Esophagus muscularis mucosa (tissue), 4 donors: Measurements from ENCODE around the gene RCN2. TPM values are rescaled to one million over a fixed set of nuclear protein-coding genes. Genes with fewer than 3 reads are reported as not detected.

Source experiments
- DNase-seq: peaks from one replicate; pipeline ENCODE4 v3.0.0-alpha.2; 2017; ENCODE audit errors: extremely low spot score
- H3K27ac ChIP-seq, 4 donors: fragments of 200-600 bp; sonication (generic); replicated peaks in 1 of 4; 1 replicate in 3 of 4; 2 replicates in 1 of 4; pipeline ENCODE4 v1.5.1; 2016 to 2019; ENCODE audit warnings: mild to moderate bottlenecking in 1 of 4
- H3K27me3 ChIP-seq, 4 donors: fragments of 200-600 bp; sonication (generic); one replicate each; pipeline versions ENCODE4 v1.5.1 to v1.6.0; 2016 to 2019
- H3K36me3 ChIP-seq, 4 donors: fragments of 200-600 bp; sonication (generic); one replicate each; pipeline ENCODE4 v1.5.1; 2016 to 2019
- H3K4me1 ChIP-seq, 4 donors: fragments of 200-600 bp; sonication (generic); one replicate each; pipeline ENCODE4 v1.5.1; 2016 to 2019
- H3K4me3 ChIP-seq, 4 donors: fragments of 200-600 bp; sonication (generic); 1 replicate in 2 of 4; 2 replicates in 2 of 4; pipeline ENCODE4 v1.5.1; 2016 to 2019; ENCODE audit warnings: mild to moderate bottlenecking in 4 of 4, moderate library complexity in 1 of 4
- H3K9me3 ChIP-seq, 4 donors: fragments of 200-600 bp; sonication (generic); 1 replicate in 3 of 4; 2 replicates in 1 of 4; pipeline ENCODE4 v1.5.1; 2016 to 2019
- EP300 ChIP-seq: sonication (generic); formaldehyde crosslinking; IDR thresholded peaks from one replicate; pipeline ENCODE4 v1.6.1; 2017; ENCODE audit warnings: antibody characterized with exemption
- POLR2A ChIP-seq: fragments of 450-650 bp; IDR thresholded peaks from one replicate; pipeline ENCODE4 v1.6.1; 2017; ENCODE audit warnings: antibody characterized with exemption, moderate library complexity, mild to moderate bottlenecking, low read depth
- POLR2AphosphoS5 ChIP-seq, 2 donors: sonication (generic); formaldehyde crosslinking; IDR thresholded peaks; one replicate each; pipeline ENCODE4 v1.6.1; 2017; ENCODE audit warnings: antibody characterized with exemption in 2 of 2
- WGBS: methylation state at CpG from one replicate; pipeline ENCODE4 v1.1.5; 2018; 5-methylcytosine and 5-hydroxymethylcytosine counted together
- intact Hi-C: fragments of 100-400 bp; cut with DNase I; formaldehyde crosslinking; loops from one replicate; pipeline ENCODE4 v1.15.1; 2023
- total RNA-seq, 4 donors: library from RNA; depleted of rRNA; stranded (reverse); fragments of >200 nt; gene quantifications; one replicate each; pipeline versions ENCODE4 v1.1.0 to v1.2.1, GENCODE V29; 2016
- TF ChIP-seq, protein P1 (sequence below), 3 experiments: fragments of 200-600 bp in 2 of 3; fragments of 450-650 bp in 1 of 3; sonication (generic) in 2 of 3; IDR thresholded peaks; one replicate each; pipeline ENCODE4 v1.5.1; 2017 to 2019; ENCODE audit warnings: antibody characterized with exemption in 3 of 3, mild to moderate bottlenecking in 2 of 3, moderate library complexity in 1 of 3

The RCN2 gene
- total RNA-seq, 4 donors from 2014 or later: 35.6 to 55.6 (median 43.0) TPM

DNA sequence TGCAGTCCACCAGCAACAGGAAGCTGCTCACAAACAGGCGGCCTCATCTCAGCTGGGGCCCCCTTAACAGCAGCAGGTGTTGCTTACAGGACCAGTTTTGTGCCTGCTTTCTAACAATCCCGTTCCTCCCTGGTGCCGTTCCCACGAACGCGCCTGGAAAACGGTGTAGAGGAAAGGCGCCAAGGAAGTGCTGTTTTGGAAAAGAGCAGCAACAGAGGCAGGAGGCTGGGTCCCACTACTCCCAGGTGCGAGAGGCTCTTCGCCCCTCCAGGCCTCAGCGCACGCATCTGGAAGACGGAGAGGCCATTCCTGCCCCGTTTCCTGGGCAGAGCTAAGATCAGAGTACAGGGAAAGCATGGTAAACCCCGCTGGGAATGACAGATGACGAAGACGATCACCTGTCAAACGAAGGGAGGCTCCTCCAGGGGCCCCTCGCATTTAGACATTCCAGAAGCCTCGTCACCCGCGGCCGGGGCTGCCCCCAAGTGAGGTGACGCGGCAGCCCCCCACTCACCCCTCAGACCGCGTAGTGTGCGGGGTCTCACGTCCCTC lies 27.0 kb upstream of the RCN2 start:
- Histone ChIP-seq H3K9me3 (no peaks in the 10 kb centered on the region), H3K4me1 (peaks cover 9 to 32% (median 29%) of the 10 kb centered on the region in 4 donors), H3K27ac (peak overlapping the region; percentile 91 to 95 (median 94)), H3K27me3 (no peaks in the 10 kb centered on the region), H3K36me3 (peaks cover 0 to under 1% (median 0%) of the 10 kb centered on the region in 4 donors), H3K4me3 (peak overlapping the region; percentile 80 to 99 (median 95))
- peak; percentile 92 for DNase-seq
- intact Hi-C loops: no loop called here
- peak in 1 of 2 donors; percentile 6 for TF ChIP-seq POLR2AphosphoS5 (IDR thresholded peaks at IDR 0.05)
- no peak for TF ChIP-seq EP300
- 4% methylated on average over 8 of the region's 29 CpGs for WGBS

DNA sequence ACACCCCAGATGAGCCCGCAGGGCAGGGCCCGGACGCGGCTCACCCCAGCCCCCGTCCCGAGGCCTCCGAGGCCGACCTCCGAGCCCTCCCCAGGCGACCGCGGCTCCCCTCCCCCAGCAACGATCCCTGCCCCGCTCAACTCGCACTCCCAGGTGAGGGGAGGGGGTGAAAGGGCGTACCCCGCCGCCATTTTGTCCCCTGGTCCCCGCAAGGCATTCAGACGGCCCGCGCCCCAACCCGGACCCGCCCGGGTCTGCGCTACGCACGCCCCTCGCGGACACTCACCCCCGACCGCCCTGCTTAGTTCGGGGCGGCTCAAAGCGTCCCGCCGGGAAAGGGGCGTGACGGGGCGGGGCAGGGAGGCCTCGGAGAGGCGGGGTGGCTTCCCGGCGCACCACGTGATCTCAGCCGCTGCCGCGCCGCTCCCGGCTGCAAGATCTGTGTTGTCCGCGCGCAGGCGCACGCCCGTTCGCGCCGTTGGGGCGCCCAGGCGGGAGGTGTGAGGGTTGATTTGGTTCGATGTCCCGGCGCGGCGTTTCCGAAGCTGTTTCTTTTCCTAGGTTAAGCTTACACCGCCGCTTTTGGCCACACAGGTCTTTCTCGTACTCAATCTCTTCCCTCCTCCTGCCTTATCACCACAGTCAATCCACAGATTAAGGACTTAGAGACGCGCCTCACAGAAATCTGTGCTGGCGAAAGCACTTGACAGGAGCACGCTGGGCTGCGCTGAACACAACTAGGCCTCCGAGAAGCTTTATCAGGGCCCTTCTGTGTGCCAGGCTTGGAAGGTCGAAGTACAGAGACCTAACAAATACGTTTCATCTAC lies 26.3 kb upstream of the RCN2 start, which contains the start of gene SCAPER:
SCAPER (minus strand) TSS at position 328 of the 827 bp plus-strand sequence. CDS start 21,523 bp downstream, outside the sequence.
- H3K36me3 ChIP-seq: no peaks in the 10 kb centered on the region
- intact Hi-C loops: no loop called here
- peak; percentile 92 for TF ChIP-seq POLR2AphosphoS5 (IDR thresholded peaks at IDR 0.05)
- TF ChIP-seq POLR2A: peak; percentile 52
- TF ChIP-seq, protein P1, sequence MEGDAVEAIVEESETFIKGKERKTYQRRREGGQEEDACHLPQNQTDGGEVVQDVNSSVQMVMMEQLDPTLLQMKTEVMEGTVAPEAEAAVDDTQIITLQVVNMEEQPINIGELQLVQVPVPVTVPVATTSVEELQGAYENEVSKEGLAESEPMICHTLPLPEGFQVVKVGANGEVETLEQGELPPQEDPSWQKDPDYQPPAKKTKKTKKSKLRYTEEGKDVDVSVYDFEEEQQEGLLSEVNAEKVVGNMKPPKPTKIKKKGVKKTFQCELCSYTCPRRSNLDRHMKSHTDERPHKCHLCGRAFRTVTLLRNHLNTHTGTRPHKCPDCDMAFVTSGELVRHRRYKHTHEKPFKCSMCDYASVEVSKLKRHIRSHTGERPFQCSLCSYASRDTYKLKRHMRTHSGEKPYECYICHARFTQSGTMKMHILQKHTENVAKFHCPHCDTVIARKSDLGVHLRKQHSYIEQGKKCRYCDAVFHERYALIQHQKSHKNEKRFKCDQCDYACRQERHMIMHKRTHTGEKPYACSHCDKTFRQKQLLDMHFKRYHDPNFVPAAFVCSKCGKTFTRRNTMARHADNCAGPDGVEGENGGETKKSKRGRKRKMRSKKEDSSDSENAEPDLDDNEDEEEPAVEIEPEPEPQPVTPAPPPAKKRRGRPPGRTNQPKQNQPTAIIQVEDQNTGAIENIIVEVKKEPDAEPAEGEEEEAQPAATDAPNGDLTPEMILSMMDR (IDR thresholded peaks at IDR 0.05): peak in 2 of 3 experiments; percentile 14 to 19
- no peak for TF ChIP-seq EP300

DNA sequence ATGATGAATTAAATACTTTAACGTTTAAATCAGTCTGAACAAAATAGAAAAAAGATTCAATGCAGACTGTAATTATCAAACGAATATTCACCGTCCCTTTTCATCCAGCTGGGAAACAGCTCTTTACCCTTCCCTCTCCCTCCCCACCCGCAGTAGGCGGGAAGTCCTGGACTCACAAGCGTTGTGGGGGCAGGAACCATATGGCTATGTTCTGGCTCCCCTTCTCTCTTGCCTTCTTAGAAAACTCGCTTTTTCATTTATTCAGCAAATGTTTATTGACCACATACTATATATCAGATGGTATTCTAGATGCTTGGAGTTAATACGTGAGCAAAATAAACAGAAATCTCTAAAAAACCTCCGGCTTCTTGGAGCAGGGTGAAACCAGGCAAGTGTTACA lies 25.7 kb upstream of the RCN2 start:
- Histone ChIP-seq H3K9me3 (no peaks in the 10 kb centered on the region), H3K27me3 (no peaks in the 10 kb centered on the region), H3K27ac (peak overlapping the region; percentile 91 to 95 (median 94)), H3K4me1 (peaks cover 9 to 32% (median 29%) of the 10 kb centered on the region in 4 donors), H3K4me3 (peak overlapping the region; percentile 80 to 99 (median 95)), H3K36me3 (no peaks in the 10 kb centered on the region)
- intact Hi-C loops: no loop called here
- TF ChIP-seq, protein P1 (IDR thresholded peaks at IDR 0.05): no peak
- TF ChIP-seq EP300 (no peak), POLR2A (no peak), POLR2AphosphoS5 (IDR thresholded peaks at IDR 0.05) (no peak)
- 23% methylated on average over 9 of the region's 9 CpGs for WGBS
- no peak for DNase-seq

More for the DNA sequence above, 26.3 kb upstream of the RCN2 start, which contains the start of gene SCAPER:
- Histone ChIP-seq H3K9me3 (no peaks in the 10 kb centered on the region), H3K27ac (peak within 1 kb of the TSS; percentile 91 to 95 (median 94)), H3K4me1 (peaks cover 9 to 32% (median 29%) of the 10 kb centered on the region in 4 donors), H3K4me3 (peak within 1 kb of the TSS; percentile 80 to 99 (median 95)), H3K27me3 (no peaks in the 10 kb centered on the region)
- peak; percentile 96 for DNase-seq
- under 1% methylated on average over 47 of the region's 78 CpGs for WGBS

DNA sequence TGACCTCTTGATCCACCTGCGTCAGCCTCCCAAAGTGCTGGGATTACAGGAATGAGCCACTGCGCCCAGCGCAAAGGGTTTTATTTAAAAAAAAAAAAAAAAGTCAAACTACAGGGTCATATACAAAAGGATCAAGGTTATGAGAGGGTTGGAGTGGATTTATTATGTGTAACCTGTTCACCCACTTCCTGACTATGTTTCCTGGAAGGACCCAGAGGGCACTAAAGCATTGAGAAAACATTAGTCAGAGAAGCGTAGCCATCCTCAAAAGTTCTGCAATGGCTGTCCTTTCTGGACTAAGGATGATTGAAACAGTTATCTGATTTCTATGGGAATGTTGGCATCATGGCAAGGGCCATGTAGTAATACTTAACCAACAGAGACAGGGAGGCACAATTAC lies 19.1 kb upstream of the RCN2 start:
- H3K27me3 ChIP-seq: peaks cover 0 to 3% (median 0%) of the 10 kb centered on the region in 4 donors
- no peaks in the 10 kb centered on the region for H3K9me3 ChIP-seq
- H3K36me3 ChIP-seq: no peaks in the 10 kb centered on the region
- DNase-seq: no peak
- no peaks in the 10 kb centered on the region for H3K4me1 ChIP-seq
- intact Hi-C loops: no loop called here
- H3K27ac ChIP-seq: no peak overlapping the region
- TF ChIP-seq, protein P1 (IDR thresholded peaks at IDR 0.05): no peak
- TF ChIP-seq POLR2A (no peak), EP300 (no peak), POLR2AphosphoS5 (IDR thresholded peaks at IDR 0.05) (no peak)
- no peak overlapping the region for H3K4me3 ChIP-seq
- 96% methylated on average over 4 of the region's 4 CpGs for WGBS

DNA sequence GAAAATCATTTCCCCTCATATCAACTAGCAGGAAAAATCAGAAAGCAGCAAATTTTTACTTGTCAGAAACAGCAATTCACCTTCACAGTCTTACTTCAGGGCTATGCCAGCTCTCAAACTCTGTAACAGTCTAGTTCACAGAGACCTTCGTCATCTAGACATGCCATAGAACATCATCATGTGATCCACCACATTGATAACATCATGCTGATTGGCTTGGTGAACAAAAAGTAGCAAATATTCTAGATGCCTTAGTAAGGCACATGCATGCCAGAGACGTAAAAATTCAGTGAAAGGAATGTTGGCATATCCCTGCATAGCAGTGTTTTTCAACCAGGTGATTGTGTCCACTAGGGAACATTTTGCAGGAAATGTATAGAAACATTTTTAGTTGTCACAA lies 17.8 kb upstream of the RCN2 start:
- Histone ChIP-seq H3K36me3 (no peaks in the 10 kb centered on the region), H3K27me3 (peaks cover 0 to 11% (median 0%) of the 10 kb centered on the region in 4 donors), H3K27ac (no peak overlapping the region), H3K4me3 (no peak overlapping the region), H3K9me3 (no peaks in the 10 kb centered on the region), H3K4me1 (no peaks in the 10 kb centered on the region)
- TF ChIP-seq POLR2A (no peak), EP300 (no peak), POLR2AphosphoS5 (IDR thresholded peaks at IDR 0.05) (no peak)
- TF ChIP-seq, protein P1 (IDR thresholded peaks at IDR 0.05): no peak
- intact Hi-C loops: no loop called here
- 79% methylated on average over 2 of the region's 2 CpGs for WGBS
- no peak for DNase-seq
